ENCODE data around the gene SMARCAD1.
"Not testable (repeated sequence)": the region's sequence is repeated elsewhere in the genome, so short reads cannot be mapped to it uniquely, and the experiment has no call there.

DNA sequence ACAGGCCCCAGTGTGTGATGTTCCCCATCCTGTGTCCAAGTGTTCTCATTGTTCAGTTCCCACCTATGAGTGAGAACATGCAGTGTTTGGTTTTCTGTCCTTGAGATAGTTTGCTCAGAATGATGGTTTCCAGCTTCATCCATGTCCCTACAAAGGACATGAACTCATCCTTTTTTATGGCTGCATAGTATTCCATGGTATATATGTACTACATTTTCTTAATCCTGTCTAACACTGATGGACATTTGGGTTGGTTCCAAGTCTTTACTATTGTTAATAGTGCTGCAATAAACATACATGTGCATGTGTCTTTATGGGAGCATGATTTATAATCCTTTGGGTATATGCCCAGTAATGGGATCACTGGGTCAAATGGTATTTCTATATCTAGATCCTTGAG, 112.3 kb downstream of the SMARCAD1 start:
- TF ChIP-seq, protein P1, sequence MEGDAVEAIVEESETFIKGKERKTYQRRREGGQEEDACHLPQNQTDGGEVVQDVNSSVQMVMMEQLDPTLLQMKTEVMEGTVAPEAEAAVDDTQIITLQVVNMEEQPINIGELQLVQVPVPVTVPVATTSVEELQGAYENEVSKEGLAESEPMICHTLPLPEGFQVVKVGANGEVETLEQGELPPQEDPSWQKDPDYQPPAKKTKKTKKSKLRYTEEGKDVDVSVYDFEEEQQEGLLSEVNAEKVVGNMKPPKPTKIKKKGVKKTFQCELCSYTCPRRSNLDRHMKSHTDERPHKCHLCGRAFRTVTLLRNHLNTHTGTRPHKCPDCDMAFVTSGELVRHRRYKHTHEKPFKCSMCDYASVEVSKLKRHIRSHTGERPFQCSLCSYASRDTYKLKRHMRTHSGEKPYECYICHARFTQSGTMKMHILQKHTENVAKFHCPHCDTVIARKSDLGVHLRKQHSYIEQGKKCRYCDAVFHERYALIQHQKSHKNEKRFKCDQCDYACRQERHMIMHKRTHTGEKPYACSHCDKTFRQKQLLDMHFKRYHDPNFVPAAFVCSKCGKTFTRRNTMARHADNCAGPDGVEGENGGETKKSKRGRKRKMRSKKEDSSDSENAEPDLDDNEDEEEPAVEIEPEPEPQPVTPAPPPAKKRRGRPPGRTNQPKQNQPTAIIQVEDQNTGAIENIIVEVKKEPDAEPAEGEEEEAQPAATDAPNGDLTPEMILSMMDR (IDR thresholded peaks at IDR 0.05; ENCODE audit: insufficient read depth, low read depth, low read length), result not testable (repeated sequence)
- not testable (repeated sequence) for TF ChIP-seq EZH2 (IDR thresholded peaks at IDR 0.05; ENCODE audit: insufficient read depth, low read length)
